Peyer's patch (tissue), 4 donors: ENCODE results near the gene TLK2.
"Not testable (repeated sequence)": the region's sequence is repeated elsewhere in the genome, so short reads cannot be mapped to it uniquely, and the experiment has no call there.

Source experiments
- CTCF ChIP-seq, 6 experiments: fragments of 450-650 bp in 4 of 6; fragments of 200-600 bp in 2 of 6; sonication (generic) in 1 of 6; IDR thresholded peaks; one replicate each; pipeline ENCODE4 v1.5.1; 2017 to 2019; ENCODE audit warnings: antibody characterized with exemption in 6 of 6, mild to moderate bottlenecking in 3 of 6, moderate library complexity in 1 of 6
- POLR2A ChIP-seq, 2 donors: fragments of 450-650 bp; IDR thresholded peaks; one replicate each; pipeline ENCODE4 v1.5.1; 2017; ENCODE audit warnings: antibody characterized with exemption in 2 of 2, mild to moderate bottlenecking in 2 of 2, moderate library complexity in 2 of 2

GRCh38 chr17:62543278-62543775 lies 64.7 kb downstream of the TLK2 start:
- not testable (repeated sequence) for TF ChIP-seq CTCF, POLR2A (IDR thresholded peaks at IDR 0.05)
